Right ventricle myocardium superior (tissue), 1 donor: ENCODE data around the gene MKLN1. TPM values are rescaled to one million over a fixed set of nuclear protein-coding genes. Genes with fewer than 3 reads are reported as not detected.

Source experiments
- ATAC-seq: fragments of 200-7000 bp; cut with Tn5 transposase; one replicate; pipeline ENCODE4 v1.9.1; 2020; ENCODE audit warnings: mild to moderate bottlenecking; ENCODE audit not compliant: poor library complexity
- DNase-seq: peaks from one replicate; pipeline ENCODE4 v3.0.0-alpha.2; 2020
- intact Hi-C: fragments of 100-400 bp; cut with DNase I; formaldehyde crosslinking; loops from one replicate; pipeline ENCODE4 v1.11.2; 2022
- total RNA-seq: library from RNA; stranded (reverse); fragmentation: NEBNext Ultra II Directional; extraction: Animal tissue kit (Norgen Biotek cat#: 25700); gene quantifications from one replicate; pipeline ENCODE4 v1.2.1, GENCODE V29; 2021
- donor health status: DM: no; HTN: yes; CAD: no; lungs with severe emphysema.

The MKLN1 gene
- total RNA-seq, 1 donor from 2014 or later: 37.5 TPM

- DNase-seq: no peak
- intact Hi-C loops: loop anchor here (5.0 kb wide), 1 partner anchor 106 kb away; no protein-coding TSS in a partner anchor
- ATAC-seq: no peak
These were observed 218.4 kb downstream of the MKLN1 start for GRCh38 chr7:131546126-131546525.

Other genes starting within 250 kb of the MKLN1 start
- 57.1 TPM for gene PODXL, start 228.8 kb downstream of the MKLN1 start, total RNA-seq